HUES64 (cell line): ENCODE data around the gene MMP23B.
A peak's percentile ranks its signal among the peaks of the same experiment; 100 is the strongest.
"Not testable (repeated sequence)": the region's sequence is repeated elsewhere in the genome, so short reads cannot be mapped to it uniquely, and the experiment has no call there.

Source experiments
- H3K27ac ChIP-seq: 2 replicates; pipeline ENCODE4 v1.7.0; 2013; ENCODE audit warnings: low read depth, low read length, inconsistent platforms
- H3K27me3 ChIP-seq: 2 replicates; pipeline ENCODE4 v1.6.1; 2013; ENCODE audit warnings: mild to moderate bottlenecking, low read length; ENCODE audit not compliant: insufficient read depth
- H3K36me3 ChIP-seq: 2 replicates; pipeline ENCODE4 v1.6.1; 2013; ENCODE audit warnings: mild to moderate bottlenecking, low read length; ENCODE audit not compliant: insufficient read depth
- H3K4me1 ChIP-seq: 2 replicates; pipeline ENCODE4 v1.6.1; 2013; ENCODE audit warnings: mild to moderate bottlenecking, low read length, moderate library complexity; ENCODE audit not compliant: insufficient read depth
- H3K4me3 ChIP-seq: 2 replicates; pipeline ENCODE4 v1.5.1; 2013; ENCODE audit warnings: mild to moderate bottlenecking, low read length, moderate library complexity
- H3K9ac ChIP-seq: 2 replicates; pipeline ENCODE4 v1.6.1; 2013; ENCODE audit warnings: mild to moderate bottlenecking, low read depth, low read length
- H3K9me3 ChIP-seq: 2 replicates; pipeline ENCODE4 v1.6.1; 2013; ENCODE audit warnings: low read depth, low read length; ENCODE audit not compliant: insufficient read depth
- WGBS: fragments of 150-250, 120-280 bp; methylation state at CpG from one replicate; pipeline ENCODE4 v1.1.7; 2013; ENCODE audit warnings: missing lambda C conversion rate; 5-methylcytosine and 5-hydroxymethylcytosine counted together

Gene MMP23B

DNA sequence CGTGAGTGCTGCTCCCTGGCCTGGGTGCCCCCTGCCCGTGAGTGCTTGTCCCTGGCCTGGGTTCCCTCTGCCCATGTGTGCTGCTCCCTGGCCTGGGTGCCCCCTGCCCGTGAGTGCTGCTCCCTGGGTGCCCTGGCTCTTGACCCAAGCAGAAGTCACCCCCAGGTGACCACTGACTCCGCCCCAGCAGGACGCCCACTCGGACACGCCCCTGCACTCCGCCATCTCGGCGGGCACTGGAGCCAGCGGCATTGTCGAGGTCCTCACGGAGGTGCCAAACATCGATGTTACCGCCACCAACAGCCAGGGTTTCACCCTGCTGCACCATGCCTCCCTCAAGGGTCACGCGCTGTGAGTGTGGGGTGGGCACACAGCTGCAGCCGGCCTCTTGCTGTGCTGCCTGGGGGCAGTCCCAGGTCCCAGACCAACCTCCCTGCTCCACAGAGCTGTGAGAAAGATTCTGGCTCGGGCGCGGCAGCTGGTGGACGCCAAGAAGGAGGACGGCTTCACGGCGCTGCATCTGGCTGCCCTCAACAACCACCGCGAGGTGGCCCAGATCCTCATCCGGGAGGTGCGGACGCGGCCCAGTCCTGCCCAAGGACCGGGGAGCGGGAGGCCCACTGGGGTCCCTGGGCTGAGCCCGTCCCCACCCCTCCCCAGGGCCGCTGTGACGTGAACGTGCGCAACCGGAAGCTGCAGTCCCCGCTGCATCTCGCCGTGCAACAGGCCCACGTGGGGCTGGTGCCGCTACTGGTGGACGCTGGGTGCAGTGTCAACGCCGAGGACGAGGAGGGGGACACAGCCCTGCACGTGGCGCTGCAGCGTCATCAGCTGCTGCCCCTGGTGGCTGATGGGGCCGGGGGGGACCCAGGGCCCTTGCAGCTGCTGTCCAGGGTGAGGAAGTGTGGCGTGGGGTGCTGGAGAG, 3.9 kb upstream of the MMP23B start:
- Histone ChIP-seq H3K27me3 (peaks cover 22% of the 10 kb centered on the region), H3K27ac (no peak overlapping the region), H3K4me3 (no peak overlapping the region), H3K9me3 (no peaks in the 10 kb centered on the region), H3K9ac (no peak overlapping the region), H3K4me1 (no peaks in the 10 kb centered on the region), H3K36me3 (no peaks in the 10 kb centered on the region)
- 94% methylated on average over 53 of the region's 53 CpGs for WGBS

DNA sequence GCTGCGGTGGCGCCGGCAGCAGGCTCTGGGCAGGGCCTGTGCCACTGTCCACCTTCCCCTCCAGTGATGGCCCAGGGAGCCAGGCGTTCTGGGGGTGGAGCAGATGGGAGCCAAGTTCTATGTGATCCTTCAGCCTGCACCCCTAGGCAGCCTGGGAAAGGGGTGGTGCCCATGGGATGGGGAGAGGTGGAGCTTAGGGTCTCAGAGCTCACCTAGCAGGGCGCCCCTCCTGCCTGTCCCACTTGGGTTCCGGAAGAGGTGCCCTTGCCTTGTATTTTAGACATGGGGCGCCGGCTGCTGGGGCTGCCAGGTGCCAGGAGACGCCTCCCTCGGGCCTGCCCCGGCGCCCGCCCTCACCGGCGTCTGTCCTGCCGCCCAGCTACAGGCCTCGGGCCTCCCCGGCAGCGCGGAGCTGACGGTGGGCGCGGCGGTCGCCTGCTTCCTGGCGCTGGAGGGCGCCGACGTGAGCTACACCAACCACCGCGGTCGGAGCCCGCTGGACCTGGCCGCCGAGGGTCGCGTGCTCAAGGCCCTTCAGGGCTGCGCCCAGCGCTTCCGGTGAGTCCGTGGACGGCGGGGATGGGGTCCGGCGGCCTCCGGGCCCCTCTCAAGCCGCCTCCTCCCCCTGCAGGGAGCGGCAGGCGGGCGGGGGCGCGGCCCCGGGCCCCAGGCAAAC, 3.1 kb upstream of the MMP23B start:
- H3K4me3 ChIP-seq, result peak overlapping the region; percentile 21; the same call in 1 of the 2 replicates
- no peak overlapping the region for H3K27ac ChIP-seq
- no peaks in the 10 kb centered on the region for H3K9me3 ChIP-seq
- no peaks in the 10 kb centered on the region for H3K36me3 ChIP-seq
- WGBS, result 93% methylated on average over 53 of the region's 53 CpGs
- peaks cover 22% of the 10 kb centered on the region for H3K27me3 ChIP-seq
- no peaks in the 10 kb centered on the region for H3K4me1 ChIP-seq
- no peak overlapping the region for H3K9ac ChIP-seq

DNA sequence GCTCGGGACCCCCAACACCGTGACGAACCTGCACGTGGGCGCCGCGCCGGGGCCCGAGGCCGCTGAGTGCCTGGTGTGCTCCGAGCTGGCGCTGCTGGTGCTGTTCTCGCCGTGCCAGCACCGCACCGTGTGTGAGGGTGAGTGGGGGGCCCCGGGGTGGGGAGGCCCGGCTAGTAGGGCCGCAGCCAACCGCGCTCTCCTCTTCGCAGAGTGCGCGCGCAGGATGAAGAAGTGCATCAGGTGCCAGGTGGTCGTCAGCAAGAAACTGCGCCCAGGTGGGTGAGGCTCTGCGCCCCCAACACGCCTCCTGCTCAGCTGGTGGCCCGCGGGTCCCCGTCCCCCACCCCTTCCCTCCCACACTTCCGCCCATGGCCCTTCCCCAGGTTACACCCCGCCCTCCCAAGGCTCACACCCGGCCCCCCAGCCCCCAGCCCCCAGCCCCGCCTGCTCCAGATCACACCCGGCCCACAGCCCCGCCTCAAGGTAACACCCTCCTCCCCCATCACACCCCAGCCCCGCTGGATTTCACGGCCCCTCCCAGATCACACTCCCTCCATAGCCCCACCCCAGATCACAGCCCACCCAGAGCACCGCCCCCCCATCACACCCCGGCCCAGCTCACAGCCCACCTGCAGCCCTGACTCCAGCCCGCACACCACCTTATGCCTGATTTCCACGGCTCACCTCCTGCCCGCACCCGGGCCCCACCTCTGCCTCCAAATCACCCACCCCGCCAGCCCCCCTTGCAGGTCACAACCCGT, 2.4 kb upstream of the MMP23B start:
- H3K9ac ChIP-seq, result no peak overlapping the region
- H3K4me3 ChIP-seq, result no peak overlapping the region

DNA sequence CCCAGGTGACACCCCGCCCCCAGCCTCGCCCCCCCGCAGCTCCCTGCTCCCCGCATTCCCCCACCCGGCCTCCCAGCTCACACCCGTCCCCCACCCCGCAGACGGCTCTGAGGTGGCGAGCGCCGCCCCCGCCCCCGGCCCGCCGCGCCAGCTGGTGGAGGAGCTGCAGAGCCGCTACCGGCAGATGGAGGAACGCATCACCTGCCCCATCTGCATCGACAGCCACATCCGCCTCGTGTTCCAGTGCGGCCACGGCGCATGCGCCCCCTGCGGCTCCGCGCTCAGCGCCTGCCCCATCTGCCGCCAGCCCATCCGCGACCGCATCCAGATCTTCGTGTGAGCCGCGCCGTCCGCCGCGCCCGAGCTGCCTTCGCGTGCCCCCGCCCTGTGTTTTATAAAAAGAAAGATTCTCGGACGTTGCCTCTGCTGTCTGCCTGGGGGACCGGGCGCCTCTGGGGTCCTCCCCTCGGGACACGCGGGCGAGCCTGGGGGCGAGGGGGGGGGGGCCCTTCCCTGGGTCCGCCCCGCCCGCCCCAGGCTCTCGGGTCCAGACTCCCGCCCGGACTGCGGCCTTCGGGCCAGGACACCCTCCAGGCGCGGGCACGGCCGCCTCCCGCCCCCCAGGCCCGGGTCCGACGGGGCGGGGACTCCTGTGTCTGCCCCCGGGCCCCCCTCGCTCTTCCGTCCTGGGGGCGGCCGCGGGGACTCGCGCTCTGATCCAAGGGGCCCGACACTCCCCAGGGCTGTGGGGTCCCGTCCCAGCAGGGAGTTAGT, 1.6 kb upstream of the MMP23B start:
- H3K27ac ChIP-seq, result no peak overlapping the region
- WGBS, result 20% methylated on average over 76 of the region's 81 CpGs
- no peaks in the 10 kb centered on the region for H3K4me1 ChIP-seq
- peaks cover 22% of the 10 kb centered on the region for H3K27me3 ChIP-seq
- H3K4me3 ChIP-seq, result 0 out of 2 replicates have a peak overlapping the region, but pooled peaks have one; percentile 12
- no peak overlapping the region for H3K9ac ChIP-seq
- H3K36me3 ChIP-seq, result no peaks in the 10 kb centered on the region
- H3K9me3 ChIP-seq, result no peaks in the 10 kb centered on the region

More for the DNA sequence above, 2.4 kb upstream of the MMP23B start:
- Histone ChIP-seq H3K4me1 (no peaks in the 10 kb centered on the region), H3K27ac (no peak overlapping the region), H3K9me3 (no peaks in the 10 kb centered on the region), H3K27me3 (peaks cover 22% of the 10 kb centered on the region), H3K36me3 (no peaks in the 10 kb centered on the region)
- 84% methylated on average over 45 of the region's 48 CpGs for WGBS

DNA sequence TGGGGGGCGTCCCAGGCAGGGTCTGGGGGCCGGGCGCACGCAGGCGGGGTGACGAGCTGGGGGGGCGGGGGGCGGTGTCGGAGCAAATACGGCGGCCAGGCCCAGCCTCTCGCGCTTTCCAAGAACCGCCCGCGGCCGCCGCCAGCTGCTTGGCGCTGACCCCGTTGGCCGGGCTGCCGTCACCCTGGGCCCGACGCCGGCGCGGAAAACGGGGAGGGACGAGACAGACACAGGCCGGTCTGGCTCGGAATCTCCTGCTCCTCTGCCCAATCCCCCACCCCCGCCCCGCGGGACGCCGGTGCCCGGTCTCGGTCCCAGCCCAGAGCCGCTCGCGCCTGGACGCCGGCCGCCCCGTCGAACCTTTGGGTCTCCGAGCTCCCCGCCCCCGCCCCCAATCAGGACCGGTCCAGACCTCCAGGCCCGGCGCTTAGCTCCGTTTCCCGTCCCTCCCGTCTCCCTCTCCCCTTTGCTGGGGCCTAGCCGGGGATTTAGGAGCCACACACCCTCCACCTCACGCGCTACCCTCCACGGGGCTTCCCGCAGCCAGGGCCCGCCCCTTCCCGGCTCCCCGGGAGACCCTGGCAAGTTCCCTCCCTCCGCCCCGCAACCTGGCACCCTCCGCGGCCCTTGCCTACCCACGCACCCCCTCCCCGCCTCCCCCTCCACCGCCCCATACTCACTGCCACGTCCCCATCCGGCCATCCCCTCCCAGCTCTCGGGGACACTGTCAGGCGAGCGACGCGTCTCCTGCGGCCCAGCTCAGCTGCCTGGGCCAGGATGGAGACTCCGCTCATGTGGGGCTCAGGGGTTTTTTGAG, 800 bp upstream of the MMP23B start:
- Histone ChIP-seq H3K27me3 (peaks cover 22% of the 10 kb centered on the region), H3K36me3 (no peaks in the 10 kb centered on the region), H3K9me3 (no peaks in the 10 kb centered on the region), H3K27ac (no peak overlapping the region), H3K4me1 (no peaks in the 10 kb centered on the region), H3K9ac (no peak overlapping the region; the same call in 1 of the 2 replicates), H3K4me3 (peak overlapping the region; percentile 49)
- 14% methylated on average over 76 of the region's 79 CpGs for WGBS

DNA sequence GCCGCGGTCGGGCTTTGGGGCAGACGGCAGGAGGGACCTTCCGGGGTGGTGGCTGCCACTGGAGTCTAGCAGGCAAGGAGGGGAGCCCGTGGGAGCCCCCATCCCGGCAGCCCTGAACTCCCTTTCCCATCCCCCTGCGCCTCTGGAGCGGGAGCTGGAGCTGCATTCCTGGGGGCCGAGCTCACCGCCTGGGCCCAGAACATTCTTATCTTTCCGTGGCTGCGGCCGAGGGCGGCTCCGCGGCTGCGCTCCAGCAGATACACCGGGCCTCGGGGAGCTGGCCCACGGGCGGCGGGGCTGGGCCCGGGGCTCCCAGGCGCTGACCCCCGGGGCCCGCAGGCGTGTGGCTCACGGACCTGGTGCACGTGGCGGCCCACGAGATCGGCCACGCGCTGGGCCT, 1.4 kb downstream of the MMP23B start:
- peaks cover 22% of the 10 kb centered on the region for H3K27me3 ChIP-seq
- WGBS, result no CpG with 5 or more reads among the region's 35 CpGs
- not testable (repeated sequence) for H3K9ac ChIP-seq, H3K4me1 ChIP-seq, H3K4me3 ChIP-seq, H3K9me3 ChIP-seq, H3K27ac ChIP-seq
- H3K36me3 ChIP-seq, result peaks cover 14% of the 10 kb centered on the region

DNA sequence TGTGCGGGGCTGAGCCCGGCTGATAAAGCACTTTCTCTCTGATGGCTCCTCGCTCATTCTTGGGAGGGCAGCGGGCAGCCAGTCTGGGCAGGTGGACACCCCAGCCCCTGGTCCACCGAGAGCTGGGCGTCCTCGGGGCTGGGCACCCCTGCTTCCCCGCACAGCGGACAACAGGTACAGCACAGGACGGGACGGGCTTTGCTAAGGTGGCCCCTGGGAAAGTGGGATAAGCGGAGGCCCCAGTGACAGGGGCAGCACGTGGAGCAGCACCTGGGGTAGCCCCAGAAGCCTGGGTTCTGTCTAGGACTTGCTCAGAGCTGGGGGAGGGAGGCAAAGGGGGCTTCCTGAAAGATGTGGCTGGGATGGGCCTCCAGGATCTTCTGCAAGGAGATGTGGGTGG, 2.6 kb downstream of the MMP23B start:
- not testable (repeated sequence) for H3K9ac ChIP-seq, H3K4me3 ChIP-seq, H3K27ac ChIP-seq, H3K9me3 ChIP-seq, H3K4me1 ChIP-seq
- 92% methylated on average over 9 of the region's 13 CpGs for WGBS
- Histone ChIP-seq H3K27me3 (peaks cover 22% of the 10 kb centered on the region), H3K36me3 (peaks cover 14% of the 10 kb centered on the region)

DNA sequence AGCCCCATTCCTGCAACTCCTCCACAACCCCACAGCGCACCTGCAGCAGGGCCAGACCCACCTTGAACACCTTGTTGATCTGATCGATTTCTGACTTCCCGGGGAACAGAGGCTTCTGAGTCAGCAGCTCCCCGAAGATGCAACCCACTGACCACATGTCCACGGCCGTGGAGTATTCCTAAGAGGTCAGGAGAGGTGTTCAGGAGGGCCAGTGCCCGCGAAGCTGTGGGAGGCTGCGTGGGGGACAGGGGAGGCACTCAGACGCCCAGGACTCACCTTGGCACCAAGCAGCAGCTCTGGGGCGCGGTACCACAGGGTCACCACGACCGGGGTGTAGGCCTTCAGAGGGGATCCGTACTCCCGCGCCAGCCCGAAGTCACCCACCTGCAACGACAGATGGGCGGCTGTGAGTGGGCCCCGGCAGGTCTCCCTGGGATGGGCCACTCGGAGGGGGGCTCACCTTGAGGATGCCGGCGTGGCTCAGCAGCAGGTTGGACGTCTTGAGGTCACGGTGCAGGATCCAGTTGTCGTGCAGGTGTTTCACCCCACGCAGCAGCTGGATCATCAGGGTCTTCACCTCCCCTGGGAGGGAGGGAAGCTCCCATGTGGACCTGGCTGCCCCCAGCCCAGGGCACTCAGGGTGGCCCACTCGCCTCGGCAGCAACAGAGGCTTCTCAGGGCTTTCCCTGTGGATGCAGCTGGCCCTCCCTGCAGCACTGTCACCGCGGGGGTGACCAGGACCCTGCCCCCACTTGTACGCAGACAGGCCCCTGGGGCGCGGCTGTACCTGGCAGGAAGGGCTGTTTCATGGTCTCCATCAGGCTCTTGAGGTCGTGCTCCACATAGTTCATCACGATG, 4.9 kb downstream of the MMP23B start:
- not testable (repeated sequence) for H3K9me3 ChIP-seq, H3K4me1 ChIP-seq, H3K27me3 ChIP-seq, H3K9ac ChIP-seq, H3K27ac ChIP-seq, H3K4me3 ChIP-seq
- peaks cover 14% of the 10 kb centered on the region for H3K36me3 ChIP-seq
- WGBS, result 97% methylated on average over 37 of the region's 37 CpGs

DNA sequence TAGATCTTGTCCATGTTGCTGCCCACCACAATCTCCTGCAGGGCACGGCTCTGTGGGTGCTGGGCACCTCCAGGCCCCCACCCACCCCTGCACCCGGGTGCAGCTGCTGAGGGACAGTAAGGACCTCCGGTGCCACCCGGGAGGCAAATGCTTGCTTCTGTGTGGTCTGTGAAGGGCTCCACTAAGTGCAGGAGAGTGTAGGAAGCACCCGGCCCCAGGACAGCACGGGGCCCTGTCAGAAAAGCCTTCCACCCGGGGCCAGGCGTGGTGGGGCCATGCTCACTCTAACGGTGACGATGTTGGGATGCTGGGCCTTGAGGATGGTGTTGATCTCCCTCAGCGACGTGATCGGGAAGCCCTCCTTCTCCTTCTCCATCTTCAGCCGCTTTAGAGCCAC, 5.5 kb downstream of the MMP23B start:
- not testable (repeated sequence) for H3K4me3 ChIP-seq, H3K9me3 ChIP-seq, H3K27me3 ChIP-seq, H3K9ac ChIP-seq, H3K27ac ChIP-seq, H3K4me1 ChIP-seq
- peaks cover 14% of the 10 kb centered on the region for H3K36me3 ChIP-seq
- whole genome bisulfite sequencing, result 97% methylated on average over 13 of the region's 14 CpGs
